K562 (cell line): ENCODE measurements around the gene NPDC1. TPM values are rescaled to one million over a fixed set of nuclear protein-coding genes. Genes with fewer than 3 reads are reported as not detected.

Experiments
- CBX2 ChIP-seq: fragments of 200-600 bp; sonication (generic); IDR thresholded peaks from one replicate; pipeline ENCODE4 v1.6.1; 2012; ENCODE audit warnings: mild to moderate bottlenecking, low read length, inconsistent platforms; ENCODE audit not compliant: insufficient read depth, poor library complexity, severe bottlenecking
- CCNT2 ChIP-seq: IDR thresholded peaks from 2 replicates; pipeline ENCODE4 v1.6.1; 2011; ENCODE audit warnings: borderline replicate concordance, low read depth, mild to moderate bottlenecking, moderate library complexity, mixed read lengths, low read length; ENCODE audit not compliant: insufficient read length; ENCODE audit errors: extremely low read depth
- E2F3 ChIP-seq: fragments of 250-450 bp; sonication (Bioruptor Pico); IDR thresholded peaks from 2 replicates; pipeline ENCODE4 v1.4.0; 2020; ENCODE audit warnings: mild to moderate bottlenecking
- GTF2A2 ChIP-seq: IDR thresholded peaks from 2 replicates; pipeline ENCODE4 v1.6.1; 2016; ENCODE audit warnings: mild to moderate bottlenecking, missing genetic modification characterization, missing compliant biosample characterization
- KAT7 ChIP-seq: sonication (generic); formaldehyde crosslinking; IDR thresholded peaks from 2 replicates; pipeline ENCODE4 v1.8.0; 2022; ENCODE audit warnings: missing genetic modification reagents, mild to moderate bottlenecking, borderline replicate concordance
- POLR2H ChIP-seq: IDR thresholded peaks from 2 replicates; pipeline ENCODE4 v1.6.1; 2016; ENCODE audit warnings: missing genetic modification characterization, low read depth, mild to moderate bottlenecking, control low read depth, missing compliant biosample characterization, moderate library complexity
- RBM34 ChIP-seq: fragments of 200-400 bp; formaldehyde crosslinking; IDR thresholded peaks from 2 replicates; pipeline ENCODE4 v1.6.1; 2018; ENCODE audit warnings: low read length, borderline replicate concordance; ENCODE audit not compliant: insufficient read depth
- ZNF224 ChIP-seq: sonication (generic); formaldehyde crosslinking; IDR thresholded peaks from 2 replicates; pipeline ENCODE4 v1.8.0; 2022; ENCODE audit warnings: mild to moderate bottlenecking, missing genetic modification reagents
- polyA plus RNA-seq, 8 experiments: library from polyadenylated mRNA; depleted of rRNA in 4 of 8; stranded (reverse) in 5 of 8; unstranded in 3 of 8; fragments of >200 nt; fragmentation: Nextera tagmentation in 2 of 8; fragmentation: Illumina TruSeq in 1 of 8; extraction: Ambion mirVana in 2 of 8; extraction: Trizol in 1 of 8; gene quantifications; 2 replicates each; pipeline versions ENCODE4 v1.2.1 to v1.2.3, GENCODE V29; 2011 to 2014; ENCODE audit warnings: inconsistent platforms in 1 of 8, missing spikeins in 1 of 8
- total RNA-seq, 7 experiments: library from RNA; depleted of rRNA in 6 of 7; stranded (reverse); fragments of >200 nt in 6 of 7; fragmentation: Illumina TruSeq in 2 of 7; extraction: Trizol in 2 of 7; gene quantifications; 2 replicates each; pipeline versions ENCODE4 v1.2.1 to v1.2.3, GENCODE V29; 2011 to 2021; ENCODE audit warnings: low replicate concordance in 1 of 7
- TF ChIP-seq, protein P1 (sequence below): fragments of 450-650 bp; IDR thresholded peaks from 2 replicates; pipeline ENCODE4 v1.6.1; 2017; ENCODE audit warnings: mild to moderate bottlenecking, moderate library complexity
- TF ChIP-seq, protein P2 (sequence below): fragments of 250-450 bp; sonication (Bioruptor Pico); IDR thresholded peaks from 2 replicates; pipeline ENCODE4 v1.5.0; 2020; ENCODE audit warnings: mild to moderate bottlenecking
- TF ChIP-seq, protein P3 (sequence below), 2 experiments: IDR thresholded peaks; 2 replicates each; pipeline ENCODE4 v1.6.1; 2012; ENCODE audit warnings: improper control_type of control experiment in 2 of 2, low read depth in 2 of 2, low read length in 2 of 2, borderline replicate concordance in 1 of 2
- TF ChIP-seq, protein P4 (sequence below): fragments of 250-450 bp; sonication (Bioruptor Pico); IDR thresholded peaks from 2 replicates; pipeline ENCODE4 v1.4.0; 2020; ENCODE audit warnings: borderline replicate concordance
- TF ChIP-seq, protein P5 (sequence below): fragments of 450-650 bp; IDR thresholded peaks from 2 replicates; pipeline ENCODE4 v1.6.1; 2016; ENCODE audit warnings: antibody characterized with exemption

Gene NPDC1
- total and polyA plus RNA-seq, 9 of the 15 experiments (the other 6 are each of a cell fraction or from before 2014, with no cell fraction given) = 0.06 to 2.1 (median 0.53) TPM; not detected in 3

DNA sequence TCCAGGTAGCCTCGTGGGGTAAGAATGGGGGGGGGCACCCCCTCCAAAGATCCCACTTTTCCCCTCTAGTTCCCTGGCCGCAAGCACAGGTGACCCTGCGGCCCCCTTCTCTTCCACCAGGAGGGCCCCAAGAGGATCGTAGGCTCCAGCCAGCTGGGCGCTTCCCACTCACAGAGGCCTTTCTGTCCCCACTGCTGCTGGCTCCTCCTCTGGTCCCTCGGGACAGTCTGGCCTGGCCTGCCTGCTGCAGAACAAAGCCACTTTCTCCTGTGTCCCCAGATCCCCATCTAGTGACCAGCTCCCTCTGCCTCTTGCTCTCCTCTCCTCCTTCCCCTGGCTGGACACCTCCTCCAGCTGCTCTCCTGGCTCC, 24.9 kb upstream of the NPDC1 start (continued):
- TF ChIP-seq, protein P1, sequence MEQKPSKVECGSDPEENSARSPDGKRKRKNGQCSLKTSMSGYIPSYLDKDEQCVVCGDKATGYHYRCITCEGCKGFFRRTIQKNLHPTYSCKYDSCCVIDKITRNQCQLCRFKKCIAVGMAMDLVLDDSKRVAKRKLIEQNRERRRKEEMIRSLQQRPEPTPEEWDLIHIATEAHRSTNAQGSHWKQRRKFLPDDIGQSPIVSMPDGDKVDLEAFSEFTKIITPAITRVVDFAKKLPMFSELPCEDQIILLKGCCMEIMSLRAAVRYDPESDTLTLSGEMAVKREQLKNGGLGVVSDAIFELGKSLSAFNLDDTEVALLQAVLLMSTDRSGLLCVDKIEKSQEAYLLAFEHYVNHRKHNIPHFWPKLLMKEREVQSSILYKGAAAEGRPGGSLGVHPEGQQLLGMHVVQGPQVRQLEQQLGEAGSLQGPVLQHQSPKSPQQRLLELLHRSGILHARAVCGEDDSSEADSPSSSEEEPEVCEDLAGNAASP = no peak
- TF ChIP-seq, protein P2, sequence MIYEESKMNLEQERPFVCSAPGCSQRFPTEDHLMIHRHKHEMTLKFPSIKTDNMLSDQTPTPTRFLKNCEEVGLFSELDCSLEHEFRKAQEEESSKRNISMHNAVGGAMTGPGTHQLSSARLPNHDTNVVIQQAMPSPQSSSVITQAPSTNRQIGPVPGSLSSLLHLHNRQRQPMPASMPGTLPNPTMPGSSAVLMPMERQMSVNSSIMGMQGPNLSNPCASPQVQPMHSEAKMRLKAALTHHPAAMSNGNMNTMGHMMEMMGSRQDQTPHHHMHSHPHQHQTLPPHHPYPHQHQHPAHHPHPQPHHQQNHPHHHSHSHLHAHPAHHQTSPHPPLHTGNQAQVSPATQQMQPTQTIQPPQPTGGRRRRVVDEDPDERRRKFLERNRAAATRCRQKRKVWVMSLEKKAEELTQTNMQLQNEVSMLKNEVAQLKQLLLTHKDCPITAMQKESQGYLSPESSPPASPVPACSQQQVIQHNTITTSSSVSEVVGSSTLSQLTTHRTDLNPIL (CRISPR knock-in tag) = no peak
- TF ChIP-seq E2F3 = no peak
- TF ChIP-seq POLR2H (tag) = no peak
- TF ChIP-seq KAT7 = peak; percentile 83; the same call in 1 of the 2 replicates
- TF ChIP-seq, protein P3, sequence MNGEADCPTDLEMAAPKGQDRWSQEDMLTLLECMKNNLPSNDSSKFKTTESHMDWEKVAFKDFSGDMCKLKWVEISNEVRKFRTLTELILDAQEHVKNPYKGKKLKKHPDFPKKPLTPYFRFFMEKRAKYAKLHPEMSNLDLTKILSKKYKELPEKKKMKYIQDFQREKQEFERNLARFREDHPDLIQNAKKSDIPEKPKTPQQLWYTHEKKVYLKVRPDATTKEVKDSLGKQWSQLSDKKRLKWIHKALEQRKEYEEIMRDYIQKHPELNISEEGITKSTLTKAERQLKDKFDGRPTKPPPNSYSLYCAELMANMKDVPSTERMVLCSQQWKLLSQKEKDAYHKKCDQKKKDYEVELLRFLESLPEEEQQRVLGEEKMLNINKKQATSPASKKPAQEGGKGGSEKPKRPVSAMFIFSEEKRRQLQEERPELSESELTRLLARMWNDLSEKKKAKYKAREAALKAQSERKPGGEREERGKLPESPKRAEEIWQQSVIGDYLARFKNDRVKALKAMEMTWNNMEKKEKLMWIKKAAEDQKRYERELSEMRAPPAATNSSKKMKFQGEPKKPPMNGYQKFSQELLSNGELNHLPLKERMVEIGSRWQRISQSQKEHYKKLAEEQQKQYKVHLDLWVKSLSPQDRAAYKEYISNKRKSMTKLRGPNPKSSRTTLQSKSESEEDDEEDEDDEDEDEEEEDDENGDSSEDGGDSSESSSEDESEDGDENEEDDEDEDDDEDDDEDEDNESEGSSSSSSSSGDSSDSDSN (IDR thresholded peaks at IDR 0.05; ENCODE audit: borderline replicate concordance in 1 of 2, low read depth in 2 of 2, low read length in 2 of 2) = no peak
- TF ChIP-seq ZNF224 (CRISPR knock-in tag) = no peak
- TF ChIP-seq CCNT2 = no peak
- TF ChIP-seq, protein P4, sequence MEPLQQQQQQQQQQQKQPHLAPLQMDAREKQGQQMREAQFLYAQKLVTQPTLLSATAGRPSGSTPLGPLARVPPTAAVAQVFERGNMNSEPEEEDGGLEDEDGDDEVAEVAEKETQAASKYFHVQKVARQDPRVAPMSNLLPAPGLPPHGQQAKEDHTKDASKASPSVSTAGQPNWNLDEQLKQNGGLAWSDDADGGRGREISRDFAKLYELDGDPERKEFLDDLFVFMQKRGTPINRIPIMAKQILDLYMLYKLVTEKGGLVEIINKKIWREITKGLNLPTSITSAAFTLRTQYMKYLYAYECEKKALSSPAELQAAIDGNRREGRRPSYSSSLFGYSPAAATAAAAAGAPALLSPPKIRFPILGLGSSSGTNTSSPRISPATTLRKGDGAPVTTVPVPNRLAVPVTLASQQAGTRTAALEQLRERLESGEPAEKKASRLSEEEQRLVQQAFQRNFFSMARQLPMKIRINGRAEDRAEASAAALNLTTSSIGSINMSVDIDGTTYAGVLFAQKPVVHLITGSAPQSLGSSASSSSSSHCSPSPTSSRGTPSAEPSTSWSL (CRISPR knock-in tag) = no peak
- TF ChIP-seq RBM34 = no peak
- no peak for TF ChIP-seq CBX2
- TF ChIP-seq, protein P5, sequence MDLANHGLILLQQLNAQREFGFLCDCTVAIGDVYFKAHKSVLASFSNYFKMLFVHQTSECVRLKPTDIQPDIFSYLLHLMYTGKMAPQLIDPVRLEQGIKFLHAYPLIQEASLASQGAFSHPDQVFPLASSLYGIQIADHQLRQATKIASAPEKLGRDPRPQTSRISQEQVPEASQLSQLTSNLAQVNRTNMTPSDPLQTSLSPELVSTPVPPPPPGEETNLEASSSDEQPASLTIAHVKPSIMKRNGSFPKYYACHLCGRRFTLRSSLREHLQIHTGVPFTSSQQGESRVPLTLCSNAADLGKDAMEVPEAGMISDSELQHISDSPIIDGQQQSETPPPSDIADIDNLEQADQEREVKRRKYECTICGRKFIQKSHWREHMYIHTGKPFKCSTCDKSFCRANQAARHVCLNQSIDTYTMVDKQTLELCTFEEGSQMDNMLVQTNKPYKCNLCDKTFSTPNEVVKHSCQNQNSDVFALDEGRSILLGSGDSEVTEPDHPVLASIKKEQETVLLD = no peak
- TF ChIP-seq GTF2A2 (tag) = no peak
- TF ChIP-seq, all 486 proteins: peak for 44
